HepG2 (cell line): ENCODE data around the gene ADAMTS18. TPM values are rescaled to one million over a fixed set of nuclear protein-coding genes. Genes with fewer than 3 reads are reported as not detected.

Experiments
- ATAC-seq: fragments of 200-7000 bp; cut with Tn5 transposase; 3 replicates; pipeline ENCODE4 v1.9.1; 2020; ENCODE audit warnings: mild to moderate bottlenecking, moderate library complexity
- BruUV-seq: library from RNA; stranded (reverse); fragments of 400-500 nt; replicated peaks from 2 replicates; lab custom pipeline; 2021; lab: Mats Ljungman, UMichigan
- CTCF ChIA-PET: fragments of 300-600 bp; formaldehyde crosslinking; extraction: SDS; loops from one replicate; lab custom pipeline; 2021; ENCODE audit warnings: low total read pairs, inconsistent platforms, low intra/inter-chr PET ratio; lab: Yijun Ruan, JAX
- POLR2A ChIA-PET: fragments of 350-600 bp; sonication (Branson Sonifier 250); formaldehyde crosslinking; loops from one replicate; lab custom pipeline; 2020; ENCODE audit warnings: antibody characterized with exemption, inconsistent platforms; lab: Yijun Ruan, JAX
- DNase-seq: peaks from one replicate; pipeline ENCODE4 v3.0.0-alpha.2; 2015; ENCODE audit warnings: low spot score
- FAIRE-seq: peaks from 3 replicates; lab custom pipeline; 2011; peaks lifted over from hg19 to GRCh38; lab: Jason Lieb, UNC
- H2AFZ ChIP-seq: one replicate; pipeline ENCODE4 v1.6.1; 2011; ENCODE audit warnings: low read length, inconsistent platforms
- H3K27ac ChIP-seq: fragments of 300-600 bp; 3 replicates; pipeline ENCODE4 v1.8.0; 2011; ENCODE audit warnings: mixed run types, mild to moderate bottlenecking, mixed read lengths, low read length, inconsistent platforms; ENCODE audit not compliant: insufficient read depth; ENCODE audit errors: extremely low read length
- H3K27me3 ChIP-seq, 2 experiments: fragments of 200-600 bp in 1 of 2; 2 replicates in 1 of 2; 3 replicates in 1 of 2; pipeline versions ENCODE4 v1.6.0 to v1.8.0; 2011; ENCODE audit warnings: low read length in 2 of 2, mild to moderate bottlenecking in 2 of 2, moderate library complexity in 2 of 2, inconsistent platforms in 1 of 2; ENCODE audit not compliant: insufficient read depth in 2 of 2, control insufficient read depth in 1 of 2
- H3K36me3 ChIP-seq, 2 experiments: fragments of 200-600 bp in 1 of 2; replicated peaks in 1 of 2; 2 replicates in 1 of 2; 3 replicates in 1 of 2; pipeline versions ENCODE4 v1.5.1 to v1.8.0; 2011; ENCODE audit warnings: low read length in 2 of 2, inconsistent platforms in 1 of 2; ENCODE audit not compliant: insufficient read depth in 2 of 2, control insufficient read depth in 1 of 2
- H3K4me1 ChIP-seq: 2 replicates; pipeline ENCODE4 v1.5.1; 2012; ENCODE audit warnings: low read length, inconsistent platforms; ENCODE audit not compliant: insufficient read depth
- H3K4me2 ChIP-seq: 2 replicates; pipeline ENCODE4 v1.6.0; 2011; ENCODE audit warnings: low read depth, low read length, inconsistent platforms
- H3K4me3 ChIP-seq, 3 experiments: fragments of 200-600 bp in 1 of 3; sonication (generic), shearing (Covaris generic) in 1 of 3; replicated peaks in 1 of 3; 2 replicates each; pipeline ENCODE4 v1.5.1; 2011 to 2016; ENCODE audit warnings: low read length in 3 of 3, inconsistent platforms in 2 of 3, low read depth in 2 of 3, mild to moderate bottlenecking in 2 of 3, control low read depth in 1 of 3, mixed read lengths in 1 of 3; ENCODE audit not compliant: insufficient read depth in 1 of 3
- H3K79me2 ChIP-seq: one replicate; pipeline ENCODE4 v1.6.1; 2011; ENCODE audit warnings: low read length, inconsistent platforms; ENCODE audit not compliant: insufficient read depth
- H3K9ac ChIP-seq: 2 replicates; pipeline ENCODE4 v1.6.0; 2011; ENCODE audit warnings: mild to moderate bottlenecking, low read depth, low read length, inconsistent platforms; ENCODE audit not compliant: insufficient read depth
- H3K9me3 ChIP-seq: 2 replicates; pipeline ENCODE4 v1.5.1; 2012; ENCODE audit warnings: mild to moderate bottlenecking, low read length
- H4K20me1 ChIP-seq: 2 replicates; pipeline ENCODE4 v1.6.0; 2011; ENCODE audit warnings: inconsistent platforms, mild to moderate bottlenecking, low read length, moderate library complexity; ENCODE audit not compliant: insufficient read depth
- ATF7 ChIP-seq, 2 experiments: fragments of 450-650 bp in 1 of 2; sonication (generic) in 1 of 2; formaldehyde crosslinking in 1 of 2; IDR thresholded peaks; 2 replicates each; pipeline versions ENCODE4 v1.4.0 to v1.6.1; 2016 to 2020; ENCODE audit warnings: antibody characterized with exemption in 1 of 2, mild to moderate bottlenecking in 1 of 2, missing genetic modification reagents in 1 of 2
- CEBPB ChIP-seq: IDR thresholded peaks from 2 replicates; pipeline ENCODE4 v1.6.1; 2011; ENCODE audit warnings: low read depth, low read length, improper control_type of control experiment, borderline replicate concordance
- MIER2 ChIP-seq: IDR thresholded peaks from 2 replicates; pipeline ENCODE4 v1.6.1; 2016; ENCODE audit warnings: missing biosample characterization, missing genetic modification reagents
- ZBTB26 ChIP-seq: IDR thresholded peaks from 2 replicates; pipeline ENCODE4 v1.6.1; 2016; ENCODE audit warnings: missing compliant biosample characterization, missing genetic modification reagents, borderline replicate concordance
- ZNF234 ChIP-seq: sonication (generic); formaldehyde crosslinking; conservative IDR thresholded peaks from 2 replicates; pipeline ENCODE4 v1.5.1; 2020; ENCODE audit warnings: mild to moderate bottlenecking, missing genetic modification reagents
- ZNF264 ChIP-seq: sonication (generic); formaldehyde crosslinking; IDR thresholded peaks from 2 replicates; pipeline ENCODE4 v1.4.0; 2020; ENCODE audit warnings: missing genetic modification reagents
- ZNF329 ChIP-seq: sonication (generic); formaldehyde crosslinking; IDR thresholded peaks from 2 replicates; pipeline ENCODE4 v1.9.0; 2021; ENCODE audit warnings: low read depth, mild to moderate bottlenecking, missing genetic modification reagents
- ZNF678 ChIP-seq: sonication (generic); formaldehyde crosslinking; IDR thresholded peaks from 2 replicates; pipeline ENCODE4 v1.4.0; 2020; ENCODE audit warnings: mild to moderate bottlenecking, missing genetic modification reagents
- WGBS: methylation state at CpG from one replicate; pipeline ENCODE4 v1.1.6; 2017; ENCODE audit warnings: low lambda C conversion rate; 5-methylcytosine and 5-hydroxymethylcytosine counted together
- in situ Hi-C: cut with HindIII; loops from 2 replicates; pipeline ENCODE4 v1.10.0; 2017; ENCODE audit warnings: low pct_unique_long_range_greater_than_20kb; ENCODE audit not compliant: extremely low pct_ligation_motif_present
- intact Hi-C: fragments of 100-400 bp; cut with micrococcal nuclease; formaldehyde crosslinking; loops from one replicate; pipeline ENCODE4 v1.10.0; 2022; ENCODE audit not compliant: unreplicated experiment
- polyA plus RNA-seq, 8 experiments: library from polyadenylated mRNA; depleted of rRNA in 3 of 8; stranded (reverse) in 7 of 8; unstranded in 1 of 8; fragments of >200 nt; fragmentation: Illumina TruSeq in 4 of 8; extraction: Trizol in 4 of 8; gene quantifications; 2 replicates each; pipeline versions ENCODE4 v1.2.1 to v1.2.3, GENCODE V29; 2011 to 2016; ENCODE audit warnings: low read depth in 4 of 8, missing spikeins in 1 of 8, mixed read lengths in 1 of 8; ENCODE audit not compliant: insufficient read depth in 1 of 8
- total RNA-seq, 5 experiments: library from RNA; depleted of rRNA; stranded (reverse); fragments of >200 nt; fragmentation: Illumina TruSeq; extraction: Trizol; gene quantifications; 2 replicates each; pipeline ENCODE4 v1.2.3, GENCODE V29; 2016; ENCODE audit warnings: low read depth in 1 of 5
- TF ChIP-seq, protein P1 (sequence below): sonication (generic); formaldehyde crosslinking; IDR thresholded peaks from 2 replicates; pipeline ENCODE4 v1.4.0; 2020; ENCODE audit warnings: missing genetic modification reagents
- TF ChIP-seq, protein P2 (sequence below): sonication (generic); formaldehyde crosslinking; IDR thresholded peaks from 2 replicates; pipeline ENCODE4 v1.9.0; 2021; ENCODE audit warnings: missing genetic modification reagents, borderline replicate concordance

Gene ADAMTS18
- total and polyA plus RNA-seq, 2 of the 13 experiments (the other 11 are each of a cell fraction or from before 2014, with no cell fraction given): 0.01 TPM; not detected in 1

- TF ChIP-seq, protein P1, sequence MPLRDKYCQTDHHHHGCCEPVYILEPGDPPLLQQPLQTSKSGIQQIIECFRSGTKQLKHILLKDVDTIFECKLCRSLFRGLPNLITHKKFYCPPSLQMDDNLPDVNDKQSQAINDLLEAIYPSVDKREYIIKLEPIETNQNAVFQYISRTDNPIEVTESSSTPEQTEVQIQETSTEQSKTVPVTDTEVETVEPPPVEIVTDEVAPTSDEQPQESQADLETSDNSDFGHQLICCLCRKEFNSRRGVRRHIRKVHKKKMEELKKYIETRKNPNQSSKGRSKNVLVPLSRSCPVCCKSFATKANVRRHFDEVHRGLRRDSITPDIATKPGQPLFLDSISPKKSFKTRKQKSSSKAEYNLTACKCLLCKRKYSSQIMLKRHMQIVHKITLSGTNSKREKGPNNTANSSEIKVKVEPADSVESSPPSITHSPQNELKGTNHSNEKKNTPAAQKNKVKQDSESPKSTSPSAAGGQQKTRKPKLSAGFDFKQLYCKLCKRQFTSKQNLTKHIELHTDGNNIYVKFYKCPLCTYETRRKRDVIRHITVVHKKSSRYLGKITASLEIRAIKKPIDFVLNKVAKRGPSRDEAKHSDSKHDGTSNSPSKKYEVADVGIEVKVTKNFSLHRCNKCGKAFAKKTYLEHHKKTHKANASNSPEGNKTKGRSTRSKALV (CRISPR knock-in tag): no peak
Measured at GRCh38 chr16:77297996-77298395, 136.8 kb downstream of the ADAMTS18 start (continued).

- whole genome bisulfite sequencing: 3% methylated on average over 3 of the region's 3 CpGs
Measured at GRCh38 chr16:77295896-77296295, 138.9 kb downstream of the ADAMTS18 start.

GRCh38 chr16:77290451-77291115 is 144.3 kb downstream of the ADAMTS18 start:
- no peak overlapping the region for H2AFZ ChIP-seq
- no peak overlapping the region for H3K27ac ChIP-seq
- no peaks in the 10 kb centered on the region for H3K4me1 ChIP-seq
- ATAC-seq (no peak), DNase-seq (no peak), FAIRE-seq (no peak)
- no peak overlapping the region for H3K4me2 ChIP-seq
- CTCF ChIA-PET: no interaction called here
- no peaks in the 10 kb centered on the region for H3K36me3 ChIP-seq
- no TSS peak for BruUV-seq
- H3K27me3 ChIP-seq: peaks cover 0 to 42% of the 10 kb centered on the region in 2 experiments; a peak in 3 of 5 replicates
- no peak overlapping the region for H3K9ac ChIP-seq
- intact Hi-C loops: no loop called here
- POLR2A ChIA-PET: no interaction called here
- H3K9me3 ChIP-seq: no peaks in the 10 kb centered on the region
- no peak overlapping the region for H3K4me3 ChIP-seq
- 28% methylated on average over 10 of the region's 10 CpGs for WGBS
- no peaks in the 10 kb centered on the region for H4K20me1 ChIP-seq
- in situ Hi-C loops: no loop called here
- no peaks in the 10 kb centered on the region for H3K79me2 ChIP-seq
- TF ChIP-seq ZNF264 (CRISPR knock-in tag) (no peak), ZNF329 (CRISPR knock-in tag) (no peak), ZNF234 (no peak), ZBTB26 (CRISPR knock-in tag) (no peak), MIER2 (CRISPR knock-in tag) (no peak)
- TF ChIP-seq, protein P2, sequence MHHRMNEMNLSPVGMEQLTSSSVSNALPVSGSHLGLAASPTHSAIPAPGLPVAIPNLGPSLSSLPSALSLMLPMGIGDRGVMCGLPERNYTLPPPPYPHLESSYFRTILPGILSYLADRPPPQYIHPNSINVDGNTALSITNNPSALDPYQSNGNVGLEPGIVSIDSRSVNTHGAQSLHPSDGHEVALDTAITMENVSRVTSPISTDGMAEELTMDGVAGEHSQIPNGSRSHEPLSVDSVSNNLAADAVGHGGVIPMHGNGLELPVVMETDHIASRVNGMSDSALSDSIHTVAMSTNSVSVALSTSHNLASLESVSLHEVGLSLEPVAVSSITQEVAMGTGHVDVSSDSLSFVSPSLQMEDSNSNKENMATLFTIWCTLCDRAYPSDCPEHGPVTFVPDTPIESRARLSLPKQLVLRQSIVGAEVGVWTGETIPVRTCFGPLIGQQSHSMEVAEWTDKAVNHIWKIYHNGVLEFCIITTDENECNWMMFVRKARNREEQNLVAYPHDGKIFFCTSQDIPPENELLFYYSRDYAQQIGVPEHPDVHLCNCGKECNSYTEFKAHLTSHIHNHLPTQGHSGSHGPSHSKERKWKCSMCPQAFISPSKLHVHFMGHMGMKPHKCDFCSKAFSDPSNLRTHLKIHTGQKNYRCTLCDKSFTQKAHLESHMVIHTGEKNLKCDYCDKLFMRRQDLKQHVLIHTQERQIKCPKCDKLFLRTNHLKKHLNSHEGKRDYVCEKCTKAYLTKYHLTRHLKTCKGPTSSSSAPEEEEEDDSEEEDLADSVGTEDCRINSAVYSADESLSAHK: no peak

More at GRCh38 chr16:77295896-77296295, 138.9 kb downstream of the ADAMTS18 start:
- H3K27me3 ChIP-seq: peaks cover 0 to 29% of the 10 kb centered on the region in 2 experiments; a peak in 3 of 5 replicates
- FAIRE-seq: no peak
- H3K36me3 ChIP-seq: no peaks in the 10 kb centered on the region
- no peak overlapping the region for H3K4me2 ChIP-seq
- no peaks in the 10 kb centered on the region for H3K4me1 ChIP-seq
- no peaks in the 10 kb centered on the region for H3K9me3 ChIP-seq
- in situ Hi-C loops: no loop called here
- ChIA-PET POLR2A (no interaction called here), CTCF (no interaction called here)
- no peak overlapping the region for H3K27ac ChIP-seq
- TF ChIP-seq CEBPB (peak; percentile 79), ZNF678 (CRISPR knock-in tag) (no peak), ATF7 (IDR thresholded peaks at IDR 0.05) (peak; percentile 40; the same call in 1 of the 2 replicates), ATF7 (CRISPR knock-in tag; IDR thresholded peaks at IDR 0.05) (no peak)
- intact Hi-C loops: no loop called here
- ATAC-seq: no peak
- H3K79me2 ChIP-seq: no peaks in the 10 kb centered on the region
- no peaks in the 10 kb centered on the region for H4K20me1 ChIP-seq
- H2AFZ ChIP-seq: no peak overlapping the region
- no peak for DNase-seq
- H3K4me3 ChIP-seq: no peak overlapping the region
- no peak overlapping the region for H3K9ac ChIP-seq
- BruUV-seq: no TSS peak
